Fibroblast of peridontal ligament (primary cell): Measurements from ENCODE around the gene CSTA.
A peak's percentile ranks its signal among the peaks of the same experiment; 100 is the strongest.

Source experiments
- DNase-seq: peaks from one replicate; pipeline ENCODE4 v3.0.0-alpha.2; 2010; ENCODE audit errors: extremely low read depth

CSTA gene

DNA sequence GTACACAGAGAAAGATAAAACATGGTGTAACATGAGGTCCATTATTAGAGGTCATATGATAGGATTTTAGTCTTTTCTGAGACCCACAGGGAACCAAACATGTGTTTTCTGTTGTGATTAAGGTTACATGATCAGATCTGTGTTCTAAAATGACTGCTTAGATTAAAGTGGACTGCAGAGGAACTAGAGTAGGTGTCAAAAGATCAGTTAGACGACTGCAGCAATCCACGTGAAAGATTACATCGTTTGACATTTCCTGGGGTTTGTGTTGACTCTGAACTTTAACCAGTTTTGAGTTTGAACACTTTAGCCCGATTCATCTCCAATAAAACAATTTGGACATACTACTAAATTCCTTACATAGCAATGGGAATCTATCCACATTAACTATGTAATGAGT, 52.9 kb downstream of the CSTA start:
- no peak for DNase-seq

GRCh38 chr3:122382888-122383666, 58.0 kb downstream of the CSTA start, which contains the start of gene MIX23:
Gene MIX23, minus strand, starts transcription at chr3:122383231. Its CDS starts 7 bp downstream, at chr3:122383224.
- peak; percentile 75 for DNase-seq

DNA sequence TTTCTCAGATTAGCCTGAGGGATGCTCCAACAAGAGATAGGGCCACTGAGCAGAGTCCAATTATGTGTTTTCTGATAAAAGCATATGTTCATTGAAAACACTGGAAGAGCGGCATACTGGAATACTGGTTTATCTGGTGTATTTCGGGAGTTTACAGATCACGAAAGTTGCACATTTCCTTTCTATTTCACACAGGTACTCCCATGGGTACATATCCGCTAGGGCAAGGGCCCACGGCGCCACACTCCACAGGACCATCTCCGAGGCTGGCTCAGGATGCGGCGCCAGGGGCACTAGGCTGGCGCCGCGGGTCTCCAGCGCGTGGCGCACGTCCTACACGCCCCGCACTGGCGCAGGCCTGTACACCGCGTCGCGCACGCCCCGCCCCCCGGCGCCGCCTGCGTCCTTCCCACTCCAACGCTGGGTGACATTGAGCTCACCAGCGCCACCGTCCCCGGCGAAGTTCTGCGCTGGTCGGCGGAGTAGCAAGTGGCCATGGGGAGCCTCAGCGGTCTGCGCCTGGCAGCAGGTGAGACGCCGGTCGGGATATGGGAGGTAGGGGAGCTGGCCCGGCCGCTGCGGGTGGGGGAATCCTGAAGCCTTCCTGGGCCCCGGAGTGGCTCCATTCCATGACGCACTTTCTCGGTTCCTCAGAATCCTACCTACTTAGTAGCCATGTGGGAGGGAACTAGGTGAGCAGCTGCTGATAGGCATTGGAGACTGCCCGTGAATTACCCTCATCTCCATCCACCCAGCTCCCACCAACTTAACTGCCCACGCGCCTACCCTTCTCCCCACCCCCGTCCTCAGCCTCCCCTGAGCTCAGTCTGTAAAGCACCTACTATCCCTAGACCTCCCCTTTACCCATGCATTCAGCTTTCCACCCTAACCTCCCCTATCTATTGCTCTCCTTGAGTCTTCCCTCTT, 59.0 kb downstream of the CSTA start, which contains the start of gene FAM162A:
TSS of gene FAM162A (plus strand) at position 412 of the 927 bp plus-strand sequence. CDS start at position 496, 84 bp downstream.
- peak; percentile 68 for DNase-seq

GRCh38 chr3:122387709-122388108, 62.7 kb downstream of the CSTA start:
- no peak for DNase-seq

- DNase-seq = no peak
Measured at GRCh38 chr3:122389197-122389596, 64.1 kb downstream of the CSTA start.

DNA sequence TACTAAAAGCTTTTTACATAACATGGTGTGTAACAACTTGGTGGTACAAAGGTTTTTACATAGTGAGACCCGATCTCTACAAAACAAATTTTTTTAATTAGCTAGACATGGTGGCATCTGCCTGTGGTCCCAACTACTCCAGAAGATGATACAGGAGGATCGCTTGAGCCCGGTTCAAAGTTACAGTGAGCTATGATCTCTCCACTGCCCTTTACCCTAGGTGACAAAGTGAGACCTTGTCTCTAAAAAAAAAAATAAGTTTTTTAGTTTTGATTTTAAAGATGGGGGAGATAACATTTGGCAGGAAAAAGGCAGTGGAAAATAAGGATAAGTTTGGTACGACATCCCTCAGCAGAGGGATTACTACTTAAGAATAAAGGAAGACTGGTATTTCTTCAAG, 64.8 kb downstream of the CSTA start:
- no peak for DNase-seq

DNA sequence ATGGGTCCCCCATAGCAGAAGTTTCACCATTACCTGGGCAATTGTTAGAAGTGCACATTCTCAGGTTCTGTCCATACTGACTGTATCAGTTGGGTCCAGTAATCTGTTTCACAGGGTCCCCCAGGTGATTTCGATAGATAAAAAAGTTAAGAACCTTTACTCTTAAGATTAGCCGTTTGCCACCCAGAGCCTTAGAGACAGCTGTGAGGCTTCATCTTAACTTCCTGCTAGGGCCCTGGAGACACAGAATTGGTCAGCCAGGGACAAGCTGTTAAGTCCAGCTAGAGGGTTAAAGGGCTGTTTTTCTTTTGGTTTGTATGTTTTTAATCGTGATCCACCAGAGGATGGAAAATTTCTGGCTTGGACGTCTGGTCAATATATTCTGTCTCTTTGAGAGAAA, 65.6 kb downstream of the CSTA start:
- no peak for DNase-seq
